A549 (cell line): ENCODE measurements around the gene TRAF3. TPM values are rescaled to one million over a fixed set of nuclear protein-coding genes. Genes with fewer than 3 reads are reported as not detected.

Source experiments
- ATAC-seq, 2 experiments: fragments of 200-7000 bp in 1 of 2; fragments of >200 bp in 1 of 2; cut with Nextera tagmentation in 1 of 2; cut with Tn5 transposase in 1 of 2; 3 replicates each; pipeline versions ENCODE4 v1.8.0 to v1.9.1; 2018 to 2020; ENCODE audit warnings: mild to moderate bottlenecking in 1 of 2, moderate library complexity in 1 of 2
- CTCF ChIA-PET: fragments of 300-600 bp; sonication (Branson Sonifier 250); formaldehyde crosslinking; extraction: SDS; loops from one replicate; lab custom pipeline; 2021; ENCODE audit warnings: antibody characterized with exemption, inconsistent platforms; lab: Yijun Ruan, JAX
- POLR2A ChIA-PET: fragments of 350-600 bp; formaldehyde crosslinking; extraction: SDS; loops from one replicate; lab custom pipeline; 2021; ENCODE audit warnings: antibody characterized with exemption, inconsistent platforms; lab: Yijun Ruan, JAX
- DNase-seq, 2 experiments: peaks; one replicate each; pipeline versions ENCODE4 v3.0.0 to v3.0.0-alpha.2; 2011 to 2016; ENCODE audit warnings: low read depth in 1 of 2, low spot score in 1 of 2
- FAIRE-seq: peaks from 2 replicates; lab custom pipeline; 2011; peaks lifted over from hg19 to GRCh38; lab: Jason Lieb, UNC
- H3K27ac ChIP-seq, 2 experiments: fragments of >200 bp; sonication (Bioruptor Twin); formaldehyde crosslinking; 3 replicates each; pipeline ENCODE4 v1.5.1; 2016 to 2017
- H3K4me1 ChIP-seq: fragments of >200 bp; sonication (Bioruptor Twin); formaldehyde crosslinking; 3 replicates; pipeline ENCODE4 v1.6.1; 2016
- H3K4me2 ChIP-seq: fragments of >200 bp; sonication (Bioruptor Twin); formaldehyde crosslinking; 3 replicates; pipeline ENCODE4 v1.6.1; 2016
- H3K4me3 ChIP-seq: fragments of >200 bp; sonication (Bioruptor Twin); formaldehyde crosslinking; 3 replicates; pipeline ENCODE4 v1.5.1; 2016
- H3K9me3 ChIP-seq: fragments of >200 bp; sonication (Bioruptor Twin); formaldehyde crosslinking; 3 replicates; pipeline ENCODE4 v1.6.1; 2016
- BHLHE40 ChIP-seq: IDR thresholded peaks from 2 replicates; pipeline ENCODE4 v1.6.1; 2012; ENCODE audit warnings: low read depth, low read length, inconsistent platforms
- CBX2 ChIP-seq: fragments of 200-600 bp; sonication (generic); IDR thresholded peaks from 2 replicates; pipeline ENCODE4 v1.6.1; 2016; ENCODE audit warnings: low read depth, mild to moderate bottlenecking, borderline replicate concordance
- CHD2 ChIP-seq: fragments of 150-350 bp; IDR thresholded peaks from 2 replicates; pipeline ENCODE4 v1.6.1; 2014; ENCODE audit warnings: low read length; ENCODE audit not compliant: partially characterized antibody
- CHD4 ChIP-seq: fragments of 200-600 bp; sonication (generic); IDR thresholded peaks from 2 replicates; pipeline ENCODE4 v1.6.1; 2016; ENCODE audit warnings: antibody characterized with exemption, mild to moderate bottlenecking, borderline replicate concordance
- GATA3 ChIP-seq: IDR thresholded peaks from 2 replicates; pipeline ENCODE4 v1.6.1; 2012; ENCODE audit warnings: borderline replicate concordance
- HOXA7 ChIP-seq: fragments of 250-450 bp; sonication (Bioruptor Pico); IDR thresholded peaks from 2 replicates; pipeline ENCODE4 v1.5.0; 2020; ENCODE audit warnings: mild to moderate bottlenecking, moderate library complexity
- JUN ChIP-seq, 2 experiments: fragments of >200 bp; sonication (Bioruptor Twin); formaldehyde crosslinking; IDR thresholded peaks; 2 replicates in 1 of 2; 3 replicates in 1 of 2; pipeline ENCODE4 v1.6.1; 2016 to 2017
- KDM1A ChIP-seq: fragments of 200-600 bp; sonication (generic); IDR thresholded peaks from 2 replicates; pipeline ENCODE4 v1.6.1; 2016; ENCODE audit warnings: low read depth, mild to moderate bottlenecking
- NPAS2 ChIP-seq: fragments of 250-450 bp; sonication (Bioruptor Pico); IDR thresholded peaks from 2 replicates; pipeline ENCODE4 v1.8.0; 2022; ENCODE audit warnings: mild to moderate bottlenecking, moderate library complexity, borderline replicate concordance
- PHF8 ChIP-seq: fragments of 200-600 bp; sonication (generic); IDR thresholded peaks from 2 replicates; pipeline ENCODE4 v1.6.1; 2016; ENCODE audit warnings: low read depth, mild to moderate bottlenecking, antibody characterized with exemption, moderate library complexity, borderline replicate concordance
- RAD21 ChIP-seq, 2 experiments: fragments of >200 bp in 1 of 2; sonication (Bioruptor Twin) in 1 of 2; formaldehyde crosslinking in 1 of 2; IDR thresholded peaks in 1 of 2; conservative IDR thresholded peaks in 1 of 2; 2 replicates in 1 of 2; 3 replicates in 1 of 2; pipeline ENCODE4 v1.6.1; 2012 to 2018; ENCODE audit warnings: inconsistent platforms in 1 of 2
- RARB ChIP-seq: fragments of 250-450 bp; sonication (Bioruptor Pico); IDR thresholded peaks from 2 replicates; pipeline ENCODE4 v1.8.0; 2021; ENCODE audit warnings: mild to moderate bottlenecking, moderate library complexity
- TFCP2L1 ChIP-seq: fragments of 250-450 bp; sonication (Bioruptor Pico); IDR thresholded peaks from 2 replicates; pipeline ENCODE4 v1.5.0; 2021; ENCODE audit warnings: mild to moderate bottlenecking
- ZNF302 ChIP-seq: fragments of 250-450 bp; sonication (Bioruptor Pico); IDR thresholded peaks from 2 replicates; pipeline ENCODE4 v1.9.0; 2021; ENCODE audit warnings: inconsistent platforms, mild to moderate bottlenecking, moderate library complexity
- ZSCAN20 ChIP-seq: fragments of 250-450 bp; sonication (Bioruptor Pico); IDR thresholded peaks from 2 replicates; pipeline ENCODE4 v1.8.0; 2022; ENCODE audit warnings: mild to moderate bottlenecking, moderate library complexity
- WGBS: methylation state at CpG from one replicate; pipeline ENCODE4 v1.1.6; 2017; ENCODE audit errors: missing lambda C conversion rate; 5-methylcytosine and 5-hydroxymethylcytosine counted together
- polyA plus RNA-seq, 4 experiments: library from polyadenylated mRNA; depleted of rRNA in 3 of 4; stranded (reverse); fragments of >200 nt; fragmentation: RNase III in 1 of 4; extraction: RNeasy Plus Mini Kit Qiagen cat#74134 plus additional on column Dnase treatment in 1 of 4; gene quantifications; 2 replicates in 3 of 4; 3 replicates in 1 of 4; pipeline ENCODE4 v1.2.3, GENCODE V29; 2011 to 2017
- TF ChIP-seq, protein P1 (sequence below): fragments of >200 bp; sonication (Bioruptor Twin); formaldehyde crosslinking; IDR thresholded peaks from 3 replicates; pipeline ENCODE4 v1.6.1; 2016
- TF ChIP-seq, protein P2 (sequence below): fragments of >200 bp; sonication (Bioruptor Twin); formaldehyde crosslinking; IDR thresholded peaks from 3 replicates; pipeline ENCODE4 v1.5.1; 2016
- TF ChIP-seq, protein P3 (sequence below): IDR thresholded peaks from 2 replicates; pipeline ENCODE4 v1.6.1; 2012
- TF ChIP-seq, protein P4 (sequence below): fragments of >200 bp; sonication (Bioruptor Twin); formaldehyde crosslinking; IDR thresholded peaks from 2 replicates; pipeline ENCODE4 v1.6.1; 2016
- TF ChIP-seq, protein P5 (sequence below): IDR thresholded peaks from 2 replicates; pipeline ENCODE4 v1.6.1; 2012

TRAF3 gene
- polyA plus RNA-seq, 2 of the 4 experiments (the other 2 are of a cell fraction): 20.2 to 25.5 TPM

DNA sequence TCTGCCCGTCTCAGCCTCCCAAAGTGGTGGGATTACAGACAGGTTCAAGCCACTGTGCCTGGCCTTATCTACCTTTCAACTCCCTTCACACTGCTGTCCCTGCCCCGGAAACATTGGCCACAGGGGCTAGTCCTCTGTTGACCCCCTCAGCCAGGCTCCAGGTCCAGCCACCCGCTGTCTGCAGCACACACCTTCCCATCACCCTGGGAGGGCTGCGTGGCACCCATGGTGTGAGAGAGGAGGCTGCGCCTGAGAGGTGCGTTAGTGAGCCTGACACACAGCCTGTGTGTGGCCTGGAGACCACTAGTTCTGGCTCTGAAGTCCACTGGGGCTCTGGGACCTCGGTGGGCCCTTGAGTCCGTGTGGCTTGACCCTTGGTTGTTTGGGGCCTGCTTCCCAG is 28.4 kb upstream of the TRAF3 start (continued):
- TF ChIP-seq PHF8 (no peak), TFCP2L1 (CRISPR knock-in tag) (no peak), CHD4 (no peak)
- TF ChIP-seq, protein P1, sequence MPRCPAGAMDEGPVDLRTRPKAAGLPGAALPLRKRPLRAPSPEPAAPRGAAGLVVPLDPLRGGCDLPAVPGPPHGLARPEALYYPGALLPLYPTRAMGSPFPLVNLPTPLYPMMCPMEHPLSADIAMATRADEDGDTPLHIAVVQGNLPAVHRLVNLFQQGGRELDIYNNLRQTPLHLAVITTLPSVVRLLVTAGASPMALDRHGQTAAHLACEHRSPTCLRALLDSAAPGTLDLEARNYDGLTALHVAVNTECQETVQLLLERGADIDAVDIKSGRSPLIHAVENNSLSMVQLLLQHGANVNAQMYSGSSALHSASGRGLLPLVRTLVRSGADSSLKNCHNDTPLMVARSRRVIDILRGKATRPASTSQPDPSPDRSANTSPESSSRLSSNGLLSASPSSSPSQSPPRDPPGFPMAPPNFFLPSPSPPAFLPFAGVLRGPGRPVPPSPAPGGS: no peak

DNA sequence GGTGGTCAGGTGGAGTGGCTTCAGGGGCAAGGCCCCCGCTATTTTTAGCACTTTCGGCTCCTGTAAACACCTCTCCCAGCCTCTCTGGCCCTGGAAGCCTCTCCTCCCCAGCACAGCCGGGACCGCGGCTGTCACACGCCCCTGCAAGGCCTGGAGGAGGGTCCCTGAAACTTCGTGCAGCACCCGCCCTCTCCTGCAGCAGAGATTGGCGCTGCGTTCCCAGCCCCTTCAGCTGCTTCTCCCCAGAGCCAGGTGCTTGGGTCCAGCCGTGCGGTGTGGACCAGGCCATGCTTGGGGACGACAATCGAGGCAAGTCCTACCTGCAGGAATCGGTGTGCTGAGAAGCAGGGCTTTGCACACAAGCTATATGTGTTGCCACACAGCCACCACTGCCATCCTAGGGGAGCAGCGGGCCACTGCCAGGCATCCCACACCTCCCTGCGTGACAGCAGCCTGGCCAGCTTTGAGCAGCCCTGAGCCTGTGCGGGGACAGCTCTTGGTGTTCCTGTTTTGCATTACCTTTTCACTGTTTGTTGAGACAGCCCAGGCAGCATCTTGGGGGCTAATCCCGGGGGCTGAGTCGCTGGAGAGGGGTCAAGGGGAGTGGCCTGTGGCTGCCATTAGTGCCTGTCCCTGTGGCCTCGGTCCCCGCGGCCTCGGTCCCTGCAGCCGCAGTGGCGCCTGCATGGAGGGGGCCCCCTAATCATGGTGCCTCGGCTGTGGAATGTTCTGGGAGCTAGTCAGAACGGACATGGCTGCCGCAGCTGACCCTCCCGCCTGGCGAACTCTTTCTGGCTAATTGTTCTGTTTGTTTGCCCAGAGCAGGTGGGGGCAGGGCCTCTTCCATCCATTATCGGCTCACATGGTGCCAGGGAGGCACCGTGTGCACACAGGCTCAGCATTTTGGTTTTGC is 27.6 kb upstream of the TRAF3 start:
- ChIA-PET CTCF (interaction anchor here (0.5 to 1.6 kb wide), 4 partner anchors 12 to 550 kb away, joined by 3 to 4 read pairs (median 3); no protein-coding TSS in a partner anchor), POLR2A (no interaction called here)
- H3K4me2 ChIP-seq: no peak overlapping the region
- TF ChIP-seq NPAS2 (CRISPR knock-in tag) (no peak), ZNF302 (CRISPR knock-in tag) (no peak), ZSCAN20 (no peak), RAD21 (conservative IDR thresholded peaks at IDR 0.05 in 1 of 2, IDR thresholded peaks at IDR 0.05 in 1 of 2) (no peak)
- TF ChIP-seq, protein P2, sequence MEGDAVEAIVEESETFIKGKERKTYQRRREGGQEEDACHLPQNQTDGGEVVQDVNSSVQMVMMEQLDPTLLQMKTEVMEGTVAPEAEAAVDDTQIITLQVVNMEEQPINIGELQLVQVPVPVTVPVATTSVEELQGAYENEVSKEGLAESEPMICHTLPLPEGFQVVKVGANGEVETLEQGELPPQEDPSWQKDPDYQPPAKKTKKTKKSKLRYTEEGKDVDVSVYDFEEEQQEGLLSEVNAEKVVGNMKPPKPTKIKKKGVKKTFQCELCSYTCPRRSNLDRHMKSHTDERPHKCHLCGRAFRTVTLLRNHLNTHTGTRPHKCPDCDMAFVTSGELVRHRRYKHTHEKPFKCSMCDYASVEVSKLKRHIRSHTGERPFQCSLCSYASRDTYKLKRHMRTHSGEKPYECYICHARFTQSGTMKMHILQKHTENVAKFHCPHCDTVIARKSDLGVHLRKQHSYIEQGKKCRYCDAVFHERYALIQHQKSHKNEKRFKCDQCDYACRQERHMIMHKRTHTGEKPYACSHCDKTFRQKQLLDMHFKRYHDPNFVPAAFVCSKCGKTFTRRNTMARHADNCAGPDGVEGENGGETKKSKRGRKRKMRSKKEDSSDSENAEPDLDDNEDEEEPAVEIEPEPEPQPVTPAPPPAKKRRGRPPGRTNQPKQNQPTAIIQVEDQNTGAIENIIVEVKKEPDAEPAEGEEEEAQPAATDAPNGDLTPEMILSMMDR: no peak
- TF ChIP-seq, protein P3, sequence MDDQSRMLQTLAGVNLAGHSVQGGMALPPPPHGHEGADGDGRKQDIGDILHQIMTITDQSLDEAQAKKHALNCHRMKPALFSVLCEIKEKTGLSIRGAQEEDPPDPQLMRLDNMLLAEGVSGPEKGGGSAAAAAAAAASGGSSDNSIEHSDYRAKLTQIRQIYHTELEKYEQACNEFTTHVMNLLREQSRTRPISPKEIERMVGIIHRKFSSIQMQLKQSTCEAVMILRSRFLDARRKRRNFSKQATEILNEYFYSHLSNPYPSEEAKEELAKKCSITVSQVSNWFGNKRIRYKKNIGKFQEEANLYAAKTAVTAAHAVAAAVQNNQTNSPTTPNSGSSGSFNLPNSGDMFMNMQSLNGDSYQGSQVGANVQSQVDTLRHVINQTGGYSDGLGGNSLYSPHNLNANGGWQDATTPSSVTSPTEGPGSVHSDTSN: no peak
- 89% methylated on average over 27 of the region's 33 CpGs for WGBS
- ATAC-seq (no peak; a peak in 1 of 6 replicates), FAIRE-seq (no peak), DNase-seq (no peak)
- no peaks in the 10 kb centered on the region for H3K4me1 ChIP-seq
- H3K9me3 ChIP-seq: no peaks in the 10 kb centered on the region
- H3K27ac ChIP-seq: no peak overlapping the region
- no peak overlapping the region for H3K4me3 ChIP-seq

DNA sequence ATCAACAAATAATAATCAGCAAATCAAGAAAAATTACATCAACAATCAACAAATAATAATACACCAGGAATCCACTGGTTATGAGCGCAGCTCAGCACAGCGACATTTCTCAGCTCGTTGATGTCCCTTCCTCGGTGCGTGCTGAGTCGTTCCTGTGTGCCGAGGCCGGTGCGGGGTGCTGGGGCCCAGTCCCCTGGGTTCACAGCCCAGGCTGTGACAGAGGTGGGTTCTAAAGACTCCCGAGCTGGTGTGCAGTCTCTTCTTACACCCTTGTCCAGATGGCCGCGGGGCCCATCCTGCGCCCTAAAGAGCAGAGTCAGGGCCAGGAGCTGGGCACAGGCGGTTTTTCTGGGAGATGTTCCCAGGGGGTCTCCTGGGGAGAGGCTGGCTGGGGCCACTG is 26.9 kb upstream of the TRAF3 start:
- ChIA-PET CTCF (interaction anchor here (0.5 to 1.6 kb wide), 3 partner anchors 19 to 328 kb away, joined by 3 to 4 read pairs (median 3); no protein-coding TSS in a partner anchor), POLR2A (no interaction called here)
- Histone ChIP-seq H3K4me3 (no peak overlapping the region), H3K9me3 (no peaks in the 10 kb centered on the region), H3K4me2 (no peak overlapping the region), H3K4me1 (no peaks in the 10 kb centered on the region), H3K27ac (no peak overlapping the region)
- DNase-seq: no peak
- 98% methylated on average over 10 of the region's 14 CpGs for WGBS
- TF ChIP-seq PHF8 (no peak), BHLHE40 (no peak), CHD2 (no peak), RARB (no peak), GATA3 (no peak)
- no peak for FAIRE-seq
- ATAC-seq: no peak; a peak in 1 of 6 replicates

DNA sequence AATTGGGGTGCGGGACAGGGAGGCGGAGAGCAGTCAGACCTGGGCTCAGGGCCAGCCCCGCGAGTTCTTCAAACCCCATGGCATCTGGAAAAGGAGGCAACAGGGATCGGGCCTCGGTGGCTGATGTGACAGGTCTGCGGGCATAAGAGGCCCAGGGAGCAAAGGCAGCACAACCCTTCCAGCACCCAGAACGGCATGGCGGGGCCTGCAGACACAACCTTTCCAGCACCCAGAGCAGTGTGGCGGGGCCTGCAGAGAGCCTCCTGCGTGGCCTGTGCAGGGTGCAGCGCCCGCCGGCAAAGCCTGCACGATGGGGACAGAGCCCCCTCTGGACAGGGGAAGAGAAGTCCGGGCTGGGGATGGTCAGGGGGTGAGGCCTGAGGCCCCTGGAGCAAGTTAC is 26.2 kb upstream of the TRAF3 start:
- DNase-seq (no peak), FAIRE-seq (no peak), ATAC-seq (no peak)
- Histone ChIP-seq H3K4me3 (no peak overlapping the region), H3K4me2 (no peak overlapping the region), H3K27ac (no peak overlapping the region), H3K9me3 (no peaks in the 10 kb centered on the region), H3K4me1 (no peaks in the 10 kb centered on the region)
- TF ChIP-seq, protein P2: no peak
- TF ChIP-seq CBX2: no peak
- TF ChIP-seq JUN (IDR thresholded peaks at IDR 0.05): no peak
- no peak for TF ChIP-seq HOXA7 (CRISPR knock-in tag)
- TF ChIP-seq, protein P4, sequence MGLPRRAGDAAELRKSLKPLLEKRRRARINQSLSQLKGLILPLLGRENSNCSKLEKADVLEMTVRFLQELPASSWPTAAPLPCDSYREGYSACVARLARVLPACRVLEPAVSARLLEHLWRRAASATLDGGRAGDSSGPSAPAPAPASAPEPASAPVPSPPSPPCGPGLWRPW: no peak
- TF ChIP-seq NPAS2 (CRISPR knock-in tag): no peak
- TF ChIP-seq KDM1A: no peak
- TF ChIP-seq, protein P5, sequence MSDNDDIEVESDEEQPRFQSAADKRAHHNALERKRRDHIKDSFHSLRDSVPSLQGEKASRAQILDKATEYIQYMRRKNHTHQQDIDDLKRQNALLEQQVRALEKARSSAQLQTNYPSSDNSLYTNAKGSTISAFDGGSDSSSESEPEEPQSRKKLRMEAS: no peak
- WGBS: 97% methylated on average over 15 of the region's 16 CpGs
- ChIA-PET POLR2A (no interaction called here), CTCF (interaction anchor here (0.5 to 1.6 kb wide), 5 partner anchors 8 to 328 kb away, joined by 3 to 4 read pairs (median 3); no protein-coding TSS in a partner anchor)
